Measurements from ENCODE around the gene CAAP1. TPM values are rescaled to one million over a fixed set of nuclear protein-coding genes. Genes with fewer than 3 reads are reported as not detected.

CAAP1 gene
- total and polyA plus RNA-seq, 2 of the 13 experiments (the other 11 are each of a cell fraction or from before 2014, with no cell fraction given): 10.9 to 40.2 TPM

GRCh38 chr9:26863074-26863473 lies 29.5 kb downstream of the CAAP1 start:
- BruUV-seq (replicated peaks): no TSS peak
- ChIA-PET POLR2A (no interaction called here), CTCF (ENCODE audit: low intra/inter-chr PET ratio, low total read pairs) (interaction anchor here (1.6 kb wide), 1 partner anchor 119 kb away, joined by 6 read pairs; no protein-coding TSS in a partner anchor)
- no peak overlapping the region for H2AFZ ChIP-seq (ENCODE audit: low read length)
- no peaks in the 10 kb centered on the region for H3K79me2 ChIP-seq (ENCODE audit: insufficient read depth, low read length)
- TF ChIP-seq EHMT2 (IDR thresholded peaks at IDR 0.05; ENCODE audit: borderline replicate concordance, low read depth, low read length) (no peak), CTCF (CRISPR knock-in tag; IDR thresholded peaks at IDR 0.05) (peak; percentile 19; the same call in 1 of the 2 replicates)
- ATAC-seq (peak; percentile 49; the same call in 1 of the 3 replicates), DNase-seq (ENCODE audit: low spot score) (peak; percentile 5), FAIRE-seq (no peak)
- no peaks in the 10 kb centered on the region for H3K9me3 ChIP-seq (ENCODE audit: low read length)
- no peak overlapping the region for H3K4me2 ChIP-seq (ENCODE audit: low read depth, low read length)
- no peak overlapping the region for H3K9ac ChIP-seq (ENCODE audit: insufficient read depth, low read depth, low read length)
- H3K27ac ChIP-seq (ENCODE audit: extremely low read length, insufficient read depth, low read length): no peak overlapping the region
- H3K27me3 ChIP-seq (ENCODE audit: control insufficient read depth in 1 of 2, insufficient read depth in 2 of 2, low read length in 2 of 2): no peaks in the 10 kb centered on the region
- no peaks in the 10 kb centered on the region for H4K20me1 ChIP-seq (ENCODE audit: insufficient read depth, low read length)
- H3K4me1 ChIP-seq (ENCODE audit: insufficient read depth, low read length): no peaks in the 10 kb centered on the region
- H3K4me3 ChIP-seq (replicated peaks in 1 of 3; ENCODE audit: insufficient read depth in 1 of 3, low read depth in 2 of 3, low read length in 3 of 3): no peak overlapping the region
- in situ Hi-C loops (cut with HindIII; ENCODE audit: extremely low pct_ligation_motif_present, low pct_unique_long_range_greater_than_20kb) (no loop called here), intact Hi-C loops (cut with micrococcal nuclease; ENCODE audit: unreplicated experiment) (no loop called here)
- WGBS (ENCODE audit: low lambda C conversion rate): 76% methylated on average over 1 of the region's 1 CpG
- peaks cover 5 to 22% of the 10 kb centered on the region in 2 experiments; a peak in 4 of 5 replicates for H3K36me3 ChIP-seq (replicated peaks in 1 of 2; ENCODE audit: control insufficient read depth in 1 of 2, insufficient read depth in 2 of 2, low read length in 2 of 2)

GRCh38 chr9:26856413-26857032 lies 36.1 kb downstream of the CAAP1 start:
- peak; percentile 80 for ATAC-seq
- no peak overlapping the region for H2AFZ ChIP-seq (ENCODE audit: low read length)
- POLR2A ChIA-PET: no interaction called here
- no peak for TF ChIP-seq DDIT3 (CRISPR knock-in tag; IDR thresholded peaks at IDR 0.05)
- TF ChIP-seq SIN3A (IDR thresholded peaks at IDR 0.05; ENCODE audit: borderline replicate concordance, low read depth, low read length): no peak
- no peak for TF ChIP-seq ZXDC (CRISPR knock-in tag; IDR thresholded peaks at IDR 0.05)
- no peak for TF ChIP-seq PHF20 (CRISPR knock-in tag; IDR thresholded peaks at IDR 0.05)
- TF ChIP-seq ZNF768 (CRISPR knock-in tag; IDR thresholded peaks at IDR 0.05): no peak
- TF ChIP-seq SMC3 (IDR thresholded peaks at IDR 0.05; ENCODE audit: low read length): peak; percentile 57; the same call in 1 of the 2 replicates
- TF ChIP-seq HNF4A (CRISPR knock-in tag; IDR thresholded peaks at IDR 0.05): peak; percentile 9; the same call in 1 of the 2 replicates
- no peak for TF ChIP-seq ZMAT5 (CRISPR knock-in tag; IDR thresholded peaks at IDR 0.05; ENCODE audit: borderline replicate concordance, low read depth)
- no peak for TF ChIP-seq MED8 (CRISPR knock-in tag; IDR thresholded peaks at IDR 0.05; ENCODE audit: insufficient replicate concordance)
- TF ChIP-seq ZNF644 (CRISPR knock-in tag; IDR thresholded peaks at IDR 0.05; ENCODE audit: low read depth): no peak

More at GRCh38 chr9:26856413-26857032, 36.1 kb downstream of the CAAP1 start:
- Histone ChIP-seq H3K9ac (ENCODE audit: insufficient read depth, low read depth, low read length) (no peak overlapping the region), H3K27me3 (ENCODE audit: control insufficient read depth in 1 of 2, insufficient read depth in 2 of 2, low read length in 2 of 2) (no peaks in the 10 kb centered on the region), H3K4me2 (ENCODE audit: low read depth, low read length) (no peak overlapping the region), H3K36me3 (replicated peaks in 1 of 2; ENCODE audit: control insufficient read depth in 1 of 2, insufficient read depth in 2 of 2, low read length in 2 of 2) (peaks cover 5 to 39% of the 10 kb centered on the region in 2 experiments), H3K4me1 (ENCODE audit: insufficient read depth, low read length) (no peaks in the 10 kb centered on the region), H3K9me3 (ENCODE audit: low read length) (no peaks in the 10 kb centered on the region), H4K20me1 (ENCODE audit: insufficient read depth, low read length) (no peaks in the 10 kb centered on the region), H3K79me2 (ENCODE audit: insufficient read depth, low read length) (no peaks in the 10 kb centered on the region), H3K27ac (ENCODE audit: extremely low read length, insufficient read depth, low read length) (no peak overlapping the region), H3K4me3 (replicated peaks in 1 of 3; ENCODE audit: insufficient read depth in 1 of 3, low read depth in 2 of 3, low read length in 3 of 3) (no peak overlapping the region)
- DNase-seq (ENCODE audit: low spot score) (peak; percentile 49), FAIRE-seq (no peak)
- 95% methylated on average over 1 of the region's 1 CpG for WGBS (ENCODE audit: low lambda C conversion rate)
- CTCF ChIA-PET (ENCODE audit: low intra/inter-chr PET ratio, low total read pairs): interaction anchor here (0.6 to 0.7 kb wide), 2 partner anchors 112 kb away, joined by 3 read pairs; no protein-coding TSS in a partner anchor
- in situ Hi-C loops (cut with HindIII; ENCODE audit: extremely low pct_ligation_motif_present, low pct_unique_long_range_greater_than_20kb): loop anchor here (5.0 kb wide), 1 partner anchor 109 kb away; no protein-coding TSS in a partner anchor
- intact Hi-C loops (cut with micrococcal nuclease; ENCODE audit: unreplicated experiment): loop anchor here (1.0 kb wide), 2 partner anchors 108 to 112 kb away; no protein-coding TSS in a partner anchor
- no TSS peak for BruUV-seq (replicated peaks)
